Mesenteric fat pad (tissue), 1 donor: ENCODE measurements around the gene PGLYRP4. TPM values are rescaled to one million over a fixed set of nuclear protein-coding genes. Genes with fewer than 3 reads are reported as not detected.

Experiments
- DNase-seq: peaks from one replicate; pipeline ENCODE4 v3.0.0-alpha.2; 2020; ENCODE audit warnings: low spot score
- total RNA-seq: library from RNA; stranded (reverse); fragmentation: NEBNext Ultra II Directional; extraction: Animal tissue kit (Norgen Biotek cat#: 25700); gene quantifications from one replicate; pipeline ENCODE4 v1.2.1, GENCODE V29; 2021
- donor health status: DM: yes; HTN: yes; CAD: no.

The PGLYRP4 gene
- total RNA-seq, 1 donor from 2014 or later: not detected

GRCh38 chr1:153375511-153375910 is 26.9 kb upstream of the PGLYRP4 start, which contains the start of gene S100A12:
S100A12 (minus strand) TSS chr1:153375621; CDS start chr1:153374592, 1,029 bp downstream.
- no peak for DNase-seq

GRCh38 chr1:153374071-153374470 is 25.4 kb upstream of the PGLYRP4 start:
- DNase-seq: no peak

GRCh38 chr1:153372571-153372970 is 23.9 kb upstream of the PGLYRP4 start:
- no peak for DNase-seq

- no peak for DNase-seq
Observed at GRCh38 chr1:153371231-153371630, 22.6 kb upstream of the PGLYRP4 start.

- DNase-seq: no peak
Observed at GRCh38 chr1:153370146-153370545, 21.5 kb upstream of the PGLYRP4 start.

GRCh38 chr1:153368495-153368894 is 19.9 kb upstream of the PGLYRP4 start:
- DNase-seq: no peak

- DNase-seq: no peak
Observed at GRCh38 chr1:153367090-153367489, 18.4 kb upstream of the PGLYRP4 start.

- DNase-seq: no peak
Observed at GRCh38 chr1:153366261-153366660, 17.6 kb upstream of the PGLYRP4 start.

GRCh38 chr1:153365696-153366095 is 17.1 kb upstream of the PGLYRP4 start:
- DNase-seq: no peak

GRCh38 chr1:153364766-153365666 is 16.4 kb upstream of the PGLYRP4 start:
- no peak for DNase-seq

GRCh38 chr1:153364156-153364555 is 15.5 kb upstream of the PGLYRP4 start:
- no peak for DNase-seq

GRCh38 chr1:153363641-153364040 is 15.0 kb upstream of the PGLYRP4 start:
- no peak for DNase-seq

- no peak for DNase-seq
Observed at GRCh38 chr1:153362187-153362775, 13.6 kb upstream of the PGLYRP4 start.

- no peak for DNase-seq
Observed at GRCh38 chr1:153361480-153362109, 13.0 kb upstream of the PGLYRP4 start.

- DNase-seq: no peak
Observed at GRCh38 chr1:153360592-153361479, 12.2 kb upstream of the PGLYRP4 start.

- no peak for DNase-seq
Observed at GRCh38 chr1:153360190-153360589, 11.5 kb upstream of the PGLYRP4 start.

GRCh38 chr1:153359241-153359640 is 10.6 kb upstream of the PGLYRP4 start:
- no peak for DNase-seq

- no peak for DNase-seq
Observed at GRCh38 chr1:153358691-153358975, 10.0 kb upstream of the PGLYRP4 start.

GRCh38 chr1:153357853-153358690 is 9.4 kb upstream of the PGLYRP4 start, which contains the start of gene S100A9:
S100A9 (plus strand) TSS chr1:153357854; CDS start chr1:153358284, 430 bp downstream.
- no peak for DNase-seq
